GM19099 (cell line): Measurements from ENCODE around the gene BLID.

ENCODE experiments used
- POLR2A ChIP-seq: IDR thresholded peaks from 3 replicates; pipeline ENCODE4 v1.6.1; 2011; ENCODE audit warnings: low read depth; ENCODE audit not compliant: insufficient read length; ENCODE audit errors: extremely low read depth

The BLID gene

GRCh38 chr11:122123263-122123929 is 7.4 kb upstream of the BLID start:
- TF ChIP-seq POLR2A = no peak

GRCh38 chr11:122122179-122122578 is 6.2 kb upstream of the BLID start:
- TF ChIP-seq POLR2A = no peak

GRCh38 chr11:122120096-122120495 is 4.1 kb upstream of the BLID start:
- TF ChIP-seq POLR2A = no peak

GRCh38 chr11:122116591-122116990 is 576 bp upstream of the BLID start:
- no peak for TF ChIP-seq POLR2A

GRCh38 chr11:122114976-122115375 is 1.0 kb downstream of the BLID start:
- TF ChIP-seq POLR2A = no peak

- no peak for TF ChIP-seq POLR2A
Observed at GRCh38 chr11:122113836-122114825, 1.9 kb downstream of the BLID start.

- no peak for TF ChIP-seq POLR2A
Observed at GRCh38 chr11:122112470-122113365, 3.3 kb downstream of the BLID start.

- TF ChIP-seq POLR2A = no peak
Observed at GRCh38 chr11:122109932-122110331, 6.1 kb downstream of the BLID start.

GRCh38 chr11:122108828-122109227 is 7.2 kb downstream of the BLID start:
- TF ChIP-seq POLR2A = no peak

- TF ChIP-seq POLR2A = no peak
Observed at GRCh38 chr11:122108192-122108799, 7.7 kb downstream of the BLID start.

GRCh38 chr11:122107566-122107965 is 8.4 kb downstream of the BLID start:
- no peak for TF ChIP-seq POLR2A

- TF ChIP-seq POLR2A = no peak
Observed at GRCh38 chr11:122107045-122107444, 9.0 kb downstream of the BLID start.

GRCh38 chr11:122105044-122105758 is 10.8 kb downstream of the BLID start:
- no peak for TF ChIP-seq POLR2A

- no peak for TF ChIP-seq POLR2A
Observed at GRCh38 chr11:122104341-122104740, 11.7 kb downstream of the BLID start.
